Mesothelial cell of epicardium (in vitro differentiated cells): ENCODE data around the gene GALNT2. TPM values are rescaled to one million over a fixed set of nuclear protein-coding genes. Genes with fewer than 3 reads are reported as not detected.

Experiments
- DNase-seq, 2 experiments: peaks; one replicate each; pipeline ENCODE4 v3.0.0; 2021; ENCODE audit warnings: low spot score in 2 of 2; ENCODE audit not compliant: unreplicated experiment in 2 of 2
- H3K27ac Mint-ChIP-seq: 2 replicates; pipeline ENCODE4 v1.8.0; 2021; ENCODE audit warnings: mixed read lengths
- H3K27me3 Mint-ChIP-seq: 2 replicates; pipeline ENCODE4 v1.8.0; 2021; ENCODE audit warnings: low read depth, mixed read lengths
- H3K36me3 Mint-ChIP-seq: 2 replicates; pipeline ENCODE4 v1.8.0; 2021; ENCODE audit warnings: mixed read lengths
- H3K4me1 Mint-ChIP-seq: 2 replicates; pipeline ENCODE4 v1.8.0; 2021; ENCODE audit warnings: mixed read lengths
- H3K4me3 Mint-ChIP-seq: 2 replicates; pipeline ENCODE4 v1.8.0; 2021; ENCODE audit warnings: mild to moderate bottlenecking, moderate library complexity, mixed read lengths
- H3K9me3 Mint-ChIP-seq: 2 replicates; pipeline ENCODE4 v1.8.0; 2021; ENCODE audit warnings: mixed read lengths
- CTCF ChIP-seq: fragments of 200-600 bp; sonication (generic); IDR thresholded peaks from one replicate; pipeline ENCODE4 v1.5.0; 2021; ENCODE audit warnings: antibody characterized with exemption; ENCODE audit not compliant: unreplicated experiment
- total RNA-seq: library from RNA; stranded (reverse); gene quantifications from 3 replicates; pipeline ENCODE4 v1.2.1, GENCODE V29; 2021

Gene GALNT2
- total RNA-seq, 1 donor from 2014 or later, result 48.3 TPM

GRCh38 chr1:230076121-230076520 is 9.1 kb downstream of the GALNT2 start:
- H3K27ac Mint-ChIP-seq, result no peak overlapping the region
- no peaks in the 10 kb centered on the region for H3K27me3 Mint-ChIP-seq
- no peaks in the 10 kb centered on the region for H3K4me1 Mint-ChIP-seq
- no peak for DNase-seq
- peaks cover 4% of the 10 kb centered on the region for H3K36me3 Mint-ChIP-seq
- no peak overlapping the region for H3K4me3 Mint-ChIP-seq
- no peaks in the 10 kb centered on the region for H3K9me3 Mint-ChIP-seq
- no peak for TF ChIP-seq CTCF

- Mint-ChIP-seq H3K36me3 (peaks cover 4% of the 10 kb centered on the region), H3K27ac (no peak overlapping the region), H3K4me1 (no peaks in the 10 kb centered on the region), H3K4me3 (no peak overlapping the region), H3K27me3 (no peaks in the 10 kb centered on the region), H3K9me3 (no peaks in the 10 kb centered on the region)
- TF ChIP-seq CTCF, result no peak
- no peak for DNase-seq
Observed at GRCh38 chr1:230077011-230077410, 10.0 kb downstream of the GALNT2 start.

GRCh38 chr1:230077436-230078213 is 10.6 kb downstream of the GALNT2 start:
- H3K27me3 Mint-ChIP-seq, result no peaks in the 10 kb centered on the region
- H3K4me3 Mint-ChIP-seq, result no peak overlapping the region
- peaks cover 3% of the 10 kb centered on the region for H3K9me3 Mint-ChIP-seq
- DNase-seq, result no peak
- TF ChIP-seq CTCF, result no peak
- H3K27ac Mint-ChIP-seq, result no peak overlapping the region
- peaks cover 4% of the 10 kb centered on the region for H3K36me3 Mint-ChIP-seq
- no peaks in the 10 kb centered on the region for H3K4me1 Mint-ChIP-seq

DNA sequence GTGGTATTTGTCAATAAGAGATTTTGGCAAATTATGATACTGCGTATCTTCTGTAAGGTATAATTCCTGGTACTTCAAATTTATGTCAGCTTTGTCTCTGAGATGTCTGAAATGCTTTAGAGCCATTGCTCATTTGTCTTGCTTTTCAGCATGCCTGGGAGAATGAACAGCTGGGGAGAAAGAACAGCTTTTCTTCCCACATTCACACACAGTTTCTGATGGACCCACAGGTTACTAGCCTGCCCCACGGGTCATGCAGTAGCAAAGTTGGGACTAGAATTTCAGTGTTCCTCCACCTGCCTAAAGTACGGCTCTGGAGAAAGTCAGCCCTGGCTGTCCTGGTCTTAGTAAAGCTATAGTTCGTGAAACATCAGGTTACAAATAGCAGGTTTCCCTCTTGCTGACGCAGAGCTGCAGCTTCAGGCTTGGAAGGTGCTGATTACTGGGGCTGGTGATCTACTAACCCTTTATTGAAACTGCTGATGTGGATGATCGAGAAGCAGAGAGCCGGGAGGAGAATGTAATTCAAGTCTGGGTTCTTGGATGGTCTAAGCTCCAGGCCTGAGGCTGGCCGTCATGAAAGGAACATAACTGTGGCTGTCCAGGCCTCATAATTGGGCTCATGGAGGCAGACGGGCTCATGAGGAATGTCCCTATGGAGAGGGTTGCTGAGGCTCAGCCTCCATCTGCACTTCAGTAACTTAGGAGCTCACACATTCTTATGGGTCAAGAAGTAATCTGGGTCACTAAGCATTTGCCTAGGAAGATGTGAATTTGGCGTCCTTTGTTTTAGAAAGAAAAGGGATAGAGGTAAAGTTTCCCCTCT is 12.4 kb downstream of the GALNT2 start:
- Mint-ChIP-seq H3K9me3 (peaks cover 5% of the 10 kb centered on the region), H3K36me3 (peaks cover 4% of the 10 kb centered on the region), H3K4me1 (peaks cover 7% of the 10 kb centered on the region), H3K27me3 (no peaks in the 10 kb centered on the region), H3K27ac (no peak overlapping the region), H3K4me3 (no peak overlapping the region)
- no peak for TF ChIP-seq CTCF
- peak in 1 of 2 experiments; percentile 16 for DNase-seq

- H3K4me1 Mint-ChIP-seq, result peaks cover 20% of the 10 kb centered on the region
- TF ChIP-seq CTCF, result no peak
- H3K36me3 Mint-ChIP-seq, result peaks cover 4% of the 10 kb centered on the region
- no peak for DNase-seq
- H3K27me3 Mint-ChIP-seq, result no peaks in the 10 kb centered on the region
- H3K27ac Mint-ChIP-seq, result no peak overlapping the region
- H3K9me3 Mint-ChIP-seq, result peaks cover 5% of the 10 kb centered on the region
- H3K4me3 Mint-ChIP-seq, result no peak overlapping the region
Observed at GRCh38 chr1:230080822-230081221, 13.8 kb downstream of the GALNT2 start.
